Tibial nerve (tissue), 4 donors: Measurements from ENCODE around the gene TOP2A.

Source experiments
- EP300 ChIP-seq, 2 donors: sonication (generic); formaldehyde crosslinking; IDR thresholded peaks; one replicate each; pipeline ENCODE4 v1.6.1; 2017; ENCODE audit warnings: antibody characterized with exemption in 2 of 2, mild to moderate bottlenecking in 1 of 2
- POLR2A ChIP-seq, 2 donors: fragments of 450-650 bp; IDR thresholded peaks; one replicate each; pipeline ENCODE4 v1.6.1; 2017; ENCODE audit warnings: antibody characterized with exemption in 2 of 2, mild to moderate bottlenecking in 2 of 2, moderate library complexity in 2 of 2
- TF ChIP-seq, protein P1 (sequence below), 5 experiments: fragments of 200-600 bp in 3 of 5; fragments of 450-650 bp in 2 of 5; sonication (generic) in 3 of 5; IDR thresholded peaks; one replicate each; pipeline ENCODE4 v1.5.1; 2016 to 2019; ENCODE audit warnings: antibody characterized with exemption in 5 of 5, mild to moderate bottlenecking in 3 of 5, moderate library complexity in 2 of 5

GRCh38 chr17:40447806-40448205 lies 30.1 kb upstream of the TOP2A start:
- TF ChIP-seq, protein P1, sequence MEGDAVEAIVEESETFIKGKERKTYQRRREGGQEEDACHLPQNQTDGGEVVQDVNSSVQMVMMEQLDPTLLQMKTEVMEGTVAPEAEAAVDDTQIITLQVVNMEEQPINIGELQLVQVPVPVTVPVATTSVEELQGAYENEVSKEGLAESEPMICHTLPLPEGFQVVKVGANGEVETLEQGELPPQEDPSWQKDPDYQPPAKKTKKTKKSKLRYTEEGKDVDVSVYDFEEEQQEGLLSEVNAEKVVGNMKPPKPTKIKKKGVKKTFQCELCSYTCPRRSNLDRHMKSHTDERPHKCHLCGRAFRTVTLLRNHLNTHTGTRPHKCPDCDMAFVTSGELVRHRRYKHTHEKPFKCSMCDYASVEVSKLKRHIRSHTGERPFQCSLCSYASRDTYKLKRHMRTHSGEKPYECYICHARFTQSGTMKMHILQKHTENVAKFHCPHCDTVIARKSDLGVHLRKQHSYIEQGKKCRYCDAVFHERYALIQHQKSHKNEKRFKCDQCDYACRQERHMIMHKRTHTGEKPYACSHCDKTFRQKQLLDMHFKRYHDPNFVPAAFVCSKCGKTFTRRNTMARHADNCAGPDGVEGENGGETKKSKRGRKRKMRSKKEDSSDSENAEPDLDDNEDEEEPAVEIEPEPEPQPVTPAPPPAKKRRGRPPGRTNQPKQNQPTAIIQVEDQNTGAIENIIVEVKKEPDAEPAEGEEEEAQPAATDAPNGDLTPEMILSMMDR (IDR thresholded peaks at IDR 0.05): no peak
- TF ChIP-seq POLR2A (IDR thresholded peaks at IDR 0.05) (no peak), EP300 (IDR thresholded peaks at IDR 0.05) (no peak)
